ENCODE data around the gene TRIM37.

Gene TRIM37

GRCh38 chr17:59111539-59111938 lies 4.9 kb upstream of the TRIM37 start:
- TF ChIP-seq YY1 (IDR thresholded peaks at IDR 0.05; ENCODE audit: low read depth) (no peak), CREB1 (IDR thresholded peaks at IDR 0.05; ENCODE audit: low read depth) (no peak), NFIC (IDR thresholded peaks at IDR 0.05) (no peak), TCF12 (IDR thresholded peaks at IDR 0.05; ENCODE audit: low read depth) (no peak)
- TF ChIP-seq, protein P1, sequence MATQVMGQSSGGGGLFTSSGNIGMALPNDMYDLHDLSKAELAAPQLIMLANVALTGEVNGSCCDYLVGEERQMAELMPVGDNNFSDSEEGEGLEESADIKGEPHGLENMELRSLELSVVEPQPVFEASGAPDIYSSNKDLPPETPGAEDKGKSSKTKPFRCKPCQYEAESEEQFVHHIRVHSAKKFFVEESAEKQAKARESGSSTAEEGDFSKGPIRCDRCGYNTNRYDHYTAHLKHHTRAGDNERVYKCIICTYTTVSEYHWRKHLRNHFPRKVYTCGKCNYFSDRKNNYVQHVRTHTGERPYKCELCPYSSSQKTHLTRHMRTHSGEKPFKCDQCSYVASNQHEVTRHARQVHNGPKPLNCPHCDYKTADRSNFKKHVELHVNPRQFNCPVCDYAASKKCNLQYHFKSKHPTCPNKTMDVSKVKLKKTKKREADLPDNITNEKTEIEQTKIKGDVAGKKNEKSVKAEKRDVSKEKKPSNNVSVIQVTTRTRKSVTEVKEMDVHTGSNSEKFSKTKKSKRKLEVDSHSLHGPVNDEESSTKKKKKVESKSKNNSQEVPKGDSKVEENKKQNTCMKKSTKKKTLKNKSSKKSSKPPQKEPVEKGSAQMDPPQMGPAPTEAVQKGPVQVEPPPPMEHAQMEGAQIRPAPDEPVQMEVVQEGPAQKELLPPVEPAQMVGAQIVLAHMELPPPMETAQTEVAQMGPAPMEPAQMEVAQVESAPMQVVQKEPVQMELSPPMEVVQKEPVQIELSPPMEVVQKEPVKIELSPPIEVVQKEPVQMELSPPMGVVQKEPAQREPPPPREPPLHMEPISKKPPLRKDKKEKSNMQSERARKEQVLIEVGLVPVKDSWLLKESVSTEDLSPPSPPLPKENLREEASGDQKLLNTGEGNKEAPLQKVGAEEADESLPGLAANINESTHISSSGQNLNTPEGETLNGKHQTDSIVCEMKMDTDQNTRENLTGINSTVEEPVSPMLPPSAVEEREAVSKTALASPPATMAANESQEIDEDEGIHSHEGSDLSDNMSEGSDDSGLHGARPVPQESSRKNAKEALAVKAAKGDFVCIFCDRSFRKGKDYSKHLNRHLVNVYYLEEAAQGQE (IDR thresholded peaks at IDR 0.05; ENCODE audit: low read depth): no peak

- no peak for TF ChIP-seq MAX (IDR thresholded peaks at IDR 0.05)
These were observed 4.3 kb upstream of the TRIM37 start for GRCh38 chr17:59110973-59111372.

- TF ChIP-seq EGR1 (IDR thresholded peaks at IDR 0.05) (no peak), EP300 (IDR thresholded peaks at IDR 0.05; ENCODE audit: borderline replicate concordance) (no peak), MAX (IDR thresholded peaks at IDR 0.05) (no peak), YY1 (IDR thresholded peaks at IDR 0.05; ENCODE audit: low read depth) (no peak), TEAD4 (IDR thresholded peaks at IDR 0.05) (no peak), TCF12 (IDR thresholded peaks at IDR 0.05; ENCODE audit: low read depth) (no peak)
- TF ChIP-seq, protein P1 (IDR thresholded peaks at IDR 0.05; ENCODE audit: low read depth): no peak
These were observed 1.9 kb upstream of the TRIM37 start for GRCh38 chr17:59108400-59109102.

GRCh38 chr17:59107306-59107670 lies 608 bp upstream of the TRIM37 start:
- TF ChIP-seq TCF12 (IDR thresholded peaks at IDR 0.05; ENCODE audit: low read depth) (no peak), USF1 (IDR thresholded peaks at IDR 0.05) (no peak), ZBTB7A (IDR thresholded peaks at IDR 0.05; ENCODE audit: low read depth) (no peak), CEBPB (IDR thresholded peaks at IDR 0.05) (no peak), CREB1 (IDR thresholded peaks at IDR 0.05; ENCODE audit: low read depth) (no peak), FOXM1 (IDR thresholded peaks at IDR 0.05; ENCODE audit: borderline replicate concordance, low read depth) (no peak), TEAD4 (IDR thresholded peaks at IDR 0.05) (no peak), EP300 (IDR thresholded peaks at IDR 0.05; ENCODE audit: borderline replicate concordance) (no peak), EGR1 (IDR thresholded peaks at IDR 0.05) (no peak), TAF1 (IDR thresholded peaks at IDR 0.05; ENCODE audit: low read depth) (no peak), NFIC (IDR thresholded peaks at IDR 0.05) (no peak), RAD21 (IDR thresholded peaks at IDR 0.05; ENCODE audit: low read depth) (no peak), MAX (IDR thresholded peaks at IDR 0.05) (no peak; the same call in 1 of the 2 replicates)
- TF ChIP-seq, protein P1 (IDR thresholded peaks at IDR 0.05; ENCODE audit: low read depth): no peak

- TF ChIP-seq CEBPB (IDR thresholded peaks at IDR 0.05) (no peak), EP300 (IDR thresholded peaks at IDR 0.05; ENCODE audit: borderline replicate concordance) (no peak), USF1 (IDR thresholded peaks at IDR 0.05) (peak; percentile 49), NFIC (IDR thresholded peaks at IDR 0.05) (peak; percentile 69), TEAD4 (IDR thresholded peaks at IDR 0.05) (0 out of 2 replicates have a peak, but pooled peaks have one; percentile 11), RAD21 (IDR thresholded peaks at IDR 0.05; ENCODE audit: low read depth) (no peak)
These were observed 723 bp downstream of the TRIM37 start for GRCh38 chr17:59105852-59106462.

Data from Ishikawa (cell line).